Right renal cortex interstitium (tissue), 3 donors: Measurements from ENCODE around the gene TTYH3. TPM values are rescaled to one million over a fixed set of nuclear protein-coding genes. Genes with fewer than 3 reads are reported as not detected.
"Not testable (repeated sequence)": the region's sequence is repeated elsewhere in the genome, so short reads cannot be mapped to it uniquely, and the experiment has no call there.

ENCODE experiments used
- DNase-seq, 3 donors: peaks; one replicate each; pipeline ENCODE4 v3.0.0-alpha.2; 2013; ENCODE audit warnings: low read depth in 3 of 3, low spot score in 2 of 3
- polyA plus RNA-seq, 3 donors: library from polyadenylated mRNA; unstranded; fragments of 120-200 nt; gene quantifications; one replicate each; pipeline ENCODE4 v1.2.1, GENCODE V29; 2013; ENCODE audit not compliant: insufficient read length in 3 of 3

TTYH3 gene, protein sequence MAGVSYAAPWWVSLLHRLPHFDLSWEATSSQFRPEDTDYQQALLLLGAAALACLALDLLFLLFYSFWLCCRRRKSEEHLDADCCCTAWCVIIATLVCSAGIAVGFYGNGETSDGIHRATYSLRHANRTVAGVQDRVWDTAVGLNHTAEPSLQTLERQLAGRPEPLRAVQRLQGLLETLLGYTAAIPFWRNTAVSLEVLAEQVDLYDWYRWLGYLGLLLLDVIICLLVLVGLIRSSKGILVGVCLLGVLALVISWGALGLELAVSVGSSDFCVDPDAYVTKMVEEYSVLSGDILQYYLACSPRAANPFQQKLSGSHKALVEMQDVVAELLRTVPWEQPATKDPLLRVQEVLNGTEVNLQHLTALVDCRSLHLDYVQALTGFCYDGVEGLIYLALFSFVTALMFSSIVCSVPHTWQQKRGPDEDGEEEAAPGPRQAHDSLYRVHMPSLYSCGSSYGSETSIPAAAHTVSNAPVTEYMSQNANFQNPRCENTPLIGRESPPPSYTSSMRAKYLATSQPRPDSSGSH
- polyA plus RNA-seq = 10 to 100 TPM; 65.8 to 75.9 (median 68.7) TPM

DNA sequence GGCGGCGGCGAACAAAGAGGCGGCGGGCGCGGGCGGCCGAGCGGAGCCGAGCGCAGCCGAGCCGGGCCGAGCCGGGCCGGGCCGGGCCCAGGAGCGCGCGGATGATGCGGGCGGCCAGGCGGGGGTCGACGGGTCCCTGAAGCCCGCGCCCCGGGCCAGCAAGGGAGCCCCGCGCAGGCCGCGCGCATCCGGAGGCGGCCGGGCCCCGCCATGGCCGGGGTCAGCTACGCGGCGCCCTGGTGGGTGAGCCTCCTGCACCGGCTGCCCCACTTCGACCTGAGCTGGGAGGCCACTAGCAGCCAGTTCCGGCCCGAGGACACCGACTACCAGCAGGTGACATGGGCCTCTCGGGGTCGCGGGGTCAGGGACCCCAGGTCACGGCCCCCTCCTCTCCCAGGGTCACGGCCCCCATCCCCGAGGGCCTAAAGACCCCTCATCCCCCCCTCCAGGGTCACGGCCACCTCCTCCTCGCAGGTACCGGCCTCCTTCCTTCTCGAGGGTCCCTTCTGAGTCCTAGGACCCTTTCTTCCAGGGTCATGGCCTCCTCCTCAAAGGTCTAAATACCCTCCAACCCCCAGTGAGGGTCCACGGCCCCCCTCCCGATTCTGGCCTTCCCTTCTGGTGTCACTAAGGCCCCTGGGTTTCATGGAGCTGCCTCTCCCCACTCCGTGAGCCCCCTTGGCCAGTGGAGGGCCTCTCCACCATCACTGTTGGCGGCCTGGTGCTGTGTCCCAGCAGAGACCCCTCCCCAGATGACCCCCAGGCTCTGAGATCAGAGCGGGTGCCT is at the start of gene TTYH3:
TSS of gene TTYH3 (plus strand) at position 41 of the 787 bp plus-strand sequence. CDS start at position 211, 170 bp downstream.
- no peak for DNase-seq

- DNase-seq = no peak
These were observed 49.6 kb upstream of the TTYH3 start for GRCh38 chr7:2582006-2582735.

- no peak for DNase-seq
These were observed 47.8 kb upstream of the TTYH3 start for GRCh38 chr7:2583798-2584580.

GRCh38 chr7:2585446-2585845 is 46.3 kb upstream of the TTYH3 start:
- DNase-seq = no peak

- no peak for DNase-seq
These were observed 45.3 kb upstream of the TTYH3 start for GRCh38 chr7:2586326-2587020.

- DNase-seq = no peak
These were observed 44.7 kb upstream of the TTYH3 start for GRCh38 chr7:2587134-2587533.

DNA sequence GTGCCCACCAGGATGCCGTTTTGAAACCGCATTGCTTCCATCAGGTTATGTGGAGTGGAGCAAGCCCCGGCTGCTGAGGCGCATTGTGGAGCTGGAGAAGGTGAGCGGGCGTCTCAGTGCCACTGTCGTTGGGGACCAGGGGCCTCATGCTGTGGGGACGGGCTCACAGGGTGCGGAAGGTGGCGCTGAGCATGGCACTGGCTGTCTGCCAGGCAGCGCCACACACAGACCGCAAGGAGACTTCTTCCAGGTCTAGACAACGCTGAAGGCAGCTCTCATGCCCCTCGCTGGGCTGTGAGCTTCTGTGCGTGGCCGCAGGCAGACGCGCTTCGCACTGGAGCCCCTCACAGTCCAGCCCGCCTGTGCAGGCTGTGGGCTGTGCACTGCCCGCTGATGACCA is 44.0 kb upstream of the TTYH3 start:
- DNase-seq = no peak

GRCh38 chr7:2589341-2589740 is 42.4 kb upstream of the TTYH3 start:
- no peak for DNase-seq

DNA sequence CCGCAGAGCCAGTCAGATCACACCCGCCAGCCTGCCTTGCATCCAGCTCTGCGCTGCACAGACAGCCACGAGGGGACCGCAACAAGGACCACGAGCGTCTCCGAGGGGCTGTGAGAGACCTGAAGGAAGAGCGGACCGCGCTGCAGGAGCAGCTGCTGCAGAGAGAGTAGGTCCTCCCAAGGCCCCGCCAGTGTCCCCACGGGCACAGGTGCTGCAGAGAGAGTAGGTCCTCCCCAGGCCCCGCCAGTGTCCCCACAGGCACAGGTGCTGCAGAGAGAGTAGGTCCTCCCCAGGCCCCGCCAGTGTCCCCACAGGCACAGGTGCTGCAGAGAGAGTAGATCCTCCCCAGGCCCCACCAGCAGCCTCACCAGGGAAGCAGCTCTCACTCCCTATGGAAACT is 41.8 kb upstream of the TTYH3 start:
- DNase-seq = not testable (repeated sequence)

- DNase-seq = no peak
These were observed 39.4 kb upstream of the TTYH3 start for GRCh38 chr7:2592375-2592865.

DNA sequence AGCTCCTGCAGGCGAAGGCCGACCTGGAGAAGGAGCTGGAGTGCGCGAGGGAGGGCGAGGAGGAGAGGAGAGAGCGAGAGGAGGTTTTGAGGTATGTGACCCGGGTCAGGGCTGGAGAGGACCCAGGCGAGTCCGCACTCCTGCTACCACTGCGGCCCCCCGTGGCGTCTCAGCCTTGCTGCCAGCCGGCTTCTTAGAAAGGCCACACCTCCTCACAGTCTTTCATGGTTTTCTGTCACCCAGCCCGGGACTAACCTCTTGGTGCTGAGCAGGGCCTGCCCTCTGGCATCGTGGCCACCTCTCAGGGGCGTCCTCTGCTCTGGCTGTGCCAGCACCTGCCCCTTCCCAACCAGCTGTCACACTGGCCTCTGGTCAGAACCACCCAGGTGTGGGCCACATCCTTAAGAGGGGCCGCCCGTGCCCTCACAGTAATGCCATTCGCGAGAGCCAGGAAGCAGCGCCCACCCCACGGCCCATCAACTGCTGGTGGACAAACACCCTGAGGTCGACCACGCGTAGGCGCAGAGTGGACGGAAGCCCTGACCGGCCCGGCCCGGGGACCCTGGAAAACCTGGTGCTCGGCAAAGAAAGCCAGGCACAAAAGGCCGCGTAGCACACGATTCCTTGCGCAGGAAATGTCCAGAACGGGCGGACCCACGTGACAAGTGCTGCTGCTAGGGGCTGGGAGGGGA is 38.6 kb upstream of the TTYH3 start:
- DNase-seq = no peak

GRCh38 chr7:2594599-2594998 is 37.2 kb upstream of the TTYH3 start:
- no peak for DNase-seq

- no peak for DNase-seq
These were observed 36.4 kb upstream of the TTYH3 start for GRCh38 chr7:2595258-2595860.

DNA sequence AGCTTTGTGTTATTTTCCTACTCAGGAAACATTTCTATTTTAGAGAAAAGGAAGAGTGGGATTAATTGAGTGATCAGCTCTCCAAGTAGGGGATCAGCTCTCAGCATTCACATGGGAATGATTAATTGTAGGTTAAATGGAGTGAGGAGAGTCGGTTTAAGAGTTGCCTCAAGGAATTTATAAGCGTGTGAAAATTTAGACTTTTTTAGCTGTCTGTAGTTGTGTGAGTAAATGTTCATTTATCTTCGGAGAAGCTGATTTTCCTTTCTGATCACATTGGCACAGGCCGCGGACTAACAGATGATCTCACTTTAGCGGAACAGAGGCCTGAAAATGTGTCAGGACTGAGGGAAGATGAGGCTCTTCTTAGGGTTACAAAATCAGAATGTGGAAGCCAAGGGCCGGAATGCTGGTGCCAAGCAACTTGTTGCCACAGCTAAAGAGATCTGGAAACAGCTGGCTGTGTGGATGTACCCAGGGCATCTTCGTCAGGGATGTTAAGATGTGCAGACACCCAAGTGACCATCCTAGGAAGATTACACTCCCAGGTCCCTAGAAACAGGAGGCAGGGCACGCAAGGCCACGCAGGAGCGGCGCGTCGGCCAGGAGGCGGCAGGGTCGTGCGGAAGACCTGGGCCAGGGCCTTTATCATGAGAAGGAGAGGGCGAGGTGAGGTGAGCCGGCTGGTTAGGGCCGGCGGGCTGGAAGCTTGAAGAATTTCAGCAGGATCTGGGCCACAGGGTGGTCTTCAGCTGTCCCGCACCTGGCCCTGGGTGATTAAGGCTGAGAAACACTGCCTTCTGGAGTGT is 35.1 kb upstream of the TTYH3 start:
- DNase-seq = no peak

DNA sequence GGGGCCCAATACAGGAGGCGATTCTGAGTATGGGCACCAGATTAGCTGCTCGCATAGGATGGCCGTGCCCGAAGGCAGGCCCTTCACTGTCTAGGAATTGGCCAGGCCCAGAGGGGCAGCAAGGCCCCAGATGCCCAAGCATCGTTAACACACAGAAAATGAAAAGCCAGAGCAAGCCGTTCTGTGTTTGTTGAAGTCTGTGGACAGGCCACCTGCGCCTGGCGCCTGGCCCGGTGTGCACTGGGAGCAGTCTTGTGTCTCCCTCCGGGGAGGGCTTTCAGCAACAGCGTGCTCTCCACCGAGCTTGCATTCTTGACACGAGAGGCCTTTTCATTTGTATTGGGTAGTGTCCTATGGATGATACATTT is 34.5 kb upstream of the TTYH3 start:
- DNase-seq = no peak

- DNase-seq = no peak
These were observed 33.5 kb upstream of the TTYH3 start for GRCh38 chr7:2598154-2598823.

GRCh38 chr7:2601065-2601464 is 30.7 kb upstream of the TTYH3 start:
- DNase-seq = no peak
